Nephron progenitor cell (in vitro differentiated cells): ENCODE data around the gene RILPL1.
A peak's percentile ranks its signal among the peaks of the same experiment; 100 is the strongest.
"Not testable (repeated sequence)": the region's sequence is repeated elsewhere in the genome, so short reads cannot be mapped to it uniquely, and the experiment has no call there.

ENCODE experiments used
- DNase-seq: peaks from one replicate; pipeline ENCODE4 v3.0.0; 2021
- H3K27ac Mint-ChIP-seq: 2 replicates; pipeline ENCODE4 v1.8.0; 2021; ENCODE audit warnings: mild to moderate bottlenecking, moderate library complexity, mixed read lengths
- H3K27me3 Mint-ChIP-seq: 2 replicates; pipeline ENCODE4 v1.8.0; 2021; ENCODE audit warnings: mild to moderate bottlenecking, low read depth, mixed read lengths; ENCODE audit not compliant: poor library complexity
- H3K36me3 Mint-ChIP-seq: 2 replicates; pipeline ENCODE4 v1.8.0; 2021; ENCODE audit warnings: low read depth, mixed read lengths
- H3K4me1 Mint-ChIP-seq: 2 replicates; pipeline ENCODE4 v1.8.0; 2021; ENCODE audit warnings: mixed read lengths
- H3K4me3 Mint-ChIP-seq: 2 replicates; pipeline ENCODE4 v1.8.0; 2021; ENCODE audit warnings: mild to moderate bottlenecking, moderate library complexity, mixed read lengths
- H3K9me3 Mint-ChIP-seq: 2 replicates; pipeline ENCODE4 v1.8.0; 2021; ENCODE audit warnings: mild to moderate bottlenecking, moderate library complexity, mixed read lengths
- TF ChIP-seq, protein P1 (sequence below): fragments of 200-600 bp; sonication (generic); IDR thresholded peaks from 2 replicates; pipeline ENCODE4 v1.5.0; 2021; ENCODE audit warnings: antibody characterized with exemption

Gene RILPL1

DNA sequence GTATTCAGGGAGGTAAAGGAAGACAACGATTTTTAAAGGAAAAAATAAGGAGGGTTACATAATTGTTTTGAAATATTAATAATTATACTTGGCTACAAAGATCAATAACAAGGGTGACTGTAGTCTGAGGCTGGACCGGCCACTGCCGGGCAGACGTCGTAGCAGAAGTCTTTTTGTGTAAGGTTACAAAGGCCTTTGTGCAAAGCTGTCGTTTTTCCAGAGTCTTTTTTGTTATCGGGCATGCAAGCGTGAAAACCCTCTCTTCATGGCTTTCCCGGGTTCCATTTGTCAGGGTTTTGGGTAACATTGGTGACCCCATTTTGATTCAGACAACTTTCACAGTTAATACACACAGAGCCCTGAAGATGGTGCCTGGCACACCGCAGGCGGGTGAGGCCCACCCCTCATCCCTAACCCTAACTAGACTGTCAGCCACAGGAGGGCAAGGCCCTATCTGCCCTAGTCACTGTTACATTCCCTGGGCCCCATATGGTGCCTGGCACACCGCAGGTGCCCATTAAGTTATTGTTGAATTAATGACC lies 31.3 kb downstream of the RILPL1 start:
- H3K9me3 Mint-ChIP-seq: no peaks in the 10 kb centered on the region
- no peak for DNase-seq
- H3K4me1 Mint-ChIP-seq: no peaks in the 10 kb centered on the region
- no peak overlapping the region for H3K27ac Mint-ChIP-seq
- TF ChIP-seq, protein P1, sequence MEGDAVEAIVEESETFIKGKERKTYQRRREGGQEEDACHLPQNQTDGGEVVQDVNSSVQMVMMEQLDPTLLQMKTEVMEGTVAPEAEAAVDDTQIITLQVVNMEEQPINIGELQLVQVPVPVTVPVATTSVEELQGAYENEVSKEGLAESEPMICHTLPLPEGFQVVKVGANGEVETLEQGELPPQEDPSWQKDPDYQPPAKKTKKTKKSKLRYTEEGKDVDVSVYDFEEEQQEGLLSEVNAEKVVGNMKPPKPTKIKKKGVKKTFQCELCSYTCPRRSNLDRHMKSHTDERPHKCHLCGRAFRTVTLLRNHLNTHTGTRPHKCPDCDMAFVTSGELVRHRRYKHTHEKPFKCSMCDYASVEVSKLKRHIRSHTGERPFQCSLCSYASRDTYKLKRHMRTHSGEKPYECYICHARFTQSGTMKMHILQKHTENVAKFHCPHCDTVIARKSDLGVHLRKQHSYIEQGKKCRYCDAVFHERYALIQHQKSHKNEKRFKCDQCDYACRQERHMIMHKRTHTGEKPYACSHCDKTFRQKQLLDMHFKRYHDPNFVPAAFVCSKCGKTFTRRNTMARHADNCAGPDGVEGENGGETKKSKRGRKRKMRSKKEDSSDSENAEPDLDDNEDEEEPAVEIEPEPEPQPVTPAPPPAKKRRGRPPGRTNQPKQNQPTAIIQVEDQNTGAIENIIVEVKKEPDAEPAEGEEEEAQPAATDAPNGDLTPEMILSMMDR: no peak
- no peaks in the 10 kb centered on the region for H3K27me3 Mint-ChIP-seq
- H3K36me3 Mint-ChIP-seq: peaks cover 72% of the 10 kb centered on the region
- no peak overlapping the region for H3K4me3 Mint-ChIP-seq

DNA sequence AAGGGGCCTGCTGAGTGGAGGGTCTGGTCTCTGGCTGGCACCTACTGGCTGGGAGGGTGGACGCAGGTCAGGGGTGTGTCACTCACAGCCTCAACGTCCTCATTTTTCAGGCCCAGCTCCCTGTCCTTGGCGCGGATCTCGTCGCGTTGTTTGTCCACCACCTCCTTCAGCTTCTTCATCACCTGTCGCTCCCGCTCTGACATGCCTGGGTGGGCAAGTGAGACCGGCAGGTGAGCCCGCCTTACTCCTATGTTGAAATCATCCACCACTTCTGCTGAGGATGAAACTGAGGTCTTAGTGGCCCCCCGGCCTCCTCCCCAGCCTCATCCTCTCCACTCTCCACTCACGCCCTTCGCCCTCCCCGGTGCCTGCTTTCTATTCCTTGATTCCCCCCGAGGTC lies 34.2 kb downstream of the RILPL1 start:
- DNase-seq: no peak
- no peak overlapping the region for H3K4me3 Mint-ChIP-seq
- H3K27me3 Mint-ChIP-seq: no peaks in the 10 kb centered on the region
- H3K4me1 Mint-ChIP-seq: peaks cover 14% of the 10 kb centered on the region
- peaks cover 69% of the 10 kb centered on the region for H3K36me3 Mint-ChIP-seq
- H3K27ac Mint-ChIP-seq: peak overlapping the region; percentile 90
- TF ChIP-seq, protein P1: no peak
- no peaks in the 10 kb centered on the region for H3K9me3 Mint-ChIP-seq

DNA sequence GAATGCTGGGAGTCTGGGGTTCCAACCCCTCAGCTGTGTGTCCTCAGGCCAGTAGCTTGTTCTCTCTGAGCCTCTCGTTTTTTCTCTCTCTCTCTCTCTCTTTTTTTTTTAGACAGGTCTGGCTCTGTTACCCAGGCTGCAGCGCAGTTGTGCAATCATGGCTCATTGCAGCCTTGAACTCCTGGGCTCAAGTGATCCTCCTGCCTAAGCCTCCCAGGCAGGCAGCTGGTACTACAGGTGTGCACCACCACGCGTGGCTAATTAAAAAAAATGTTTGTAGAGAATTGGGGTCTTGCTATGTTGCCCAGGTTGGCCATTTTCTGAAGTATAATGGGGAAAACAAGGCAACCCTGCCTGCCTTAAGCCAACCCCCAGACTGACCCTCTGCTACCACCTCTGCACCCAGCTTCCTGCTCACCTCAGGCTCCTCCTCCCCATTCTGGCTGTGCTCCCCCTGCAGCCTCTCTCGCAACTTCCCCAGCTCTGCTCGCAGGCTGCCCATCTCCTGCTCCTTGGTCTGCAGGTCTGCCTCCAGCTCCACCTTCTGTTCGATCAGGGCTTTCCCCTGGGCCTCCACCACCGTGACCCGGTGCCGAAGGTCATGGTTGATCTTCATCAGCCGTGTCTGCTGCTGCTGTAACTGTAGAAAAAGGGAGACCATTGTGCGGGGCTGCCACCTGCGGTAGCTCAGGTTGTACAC lies 35.2 kb downstream of the RILPL1 start:
- Mint-ChIP-seq H3K4me3 (no peak overlapping the region), H3K27ac (no peak overlapping the region), H3K9me3 (no peaks in the 10 kb centered on the region), H3K4me1 (peaks cover 24% of the 10 kb centered on the region), H3K36me3 (peaks cover 60% of the 10 kb centered on the region), H3K27me3 (no peaks in the 10 kb centered on the region)
- no peak for DNase-seq
- TF ChIP-seq, protein P1: no peak

DNA sequence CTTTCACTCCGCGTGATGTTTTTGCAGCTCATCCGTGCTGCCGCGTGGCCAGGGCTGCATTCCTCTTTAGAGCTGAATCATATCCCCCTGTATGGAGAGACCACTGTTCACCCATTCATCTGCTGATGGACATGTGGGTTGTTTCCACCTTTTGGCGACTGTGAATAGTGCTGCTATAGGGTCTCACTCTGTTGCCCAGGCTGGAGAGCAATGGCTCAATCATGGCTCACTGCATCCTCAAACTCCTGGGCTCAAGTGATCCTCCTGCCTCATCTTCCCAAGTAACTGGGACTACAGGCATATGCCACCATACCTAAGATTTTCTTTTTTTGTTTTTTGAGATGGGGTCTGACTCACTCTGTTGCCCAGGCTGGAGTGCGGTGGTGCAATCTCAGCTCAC lies 36.5 kb downstream of the RILPL1 start:
- Mint-ChIP-seq H3K36me3 (peaks cover 58% of the 10 kb centered on the region), H3K4me3 (no peak overlapping the region), H3K9me3 (no peaks in the 10 kb centered on the region), H3K27ac (no peak overlapping the region), H3K27me3 (no peaks in the 10 kb centered on the region), H3K4me1 (peaks cover 34% of the 10 kb centered on the region)
- DNase-seq: no peak
- TF ChIP-seq, protein P1: no peak

DNA sequence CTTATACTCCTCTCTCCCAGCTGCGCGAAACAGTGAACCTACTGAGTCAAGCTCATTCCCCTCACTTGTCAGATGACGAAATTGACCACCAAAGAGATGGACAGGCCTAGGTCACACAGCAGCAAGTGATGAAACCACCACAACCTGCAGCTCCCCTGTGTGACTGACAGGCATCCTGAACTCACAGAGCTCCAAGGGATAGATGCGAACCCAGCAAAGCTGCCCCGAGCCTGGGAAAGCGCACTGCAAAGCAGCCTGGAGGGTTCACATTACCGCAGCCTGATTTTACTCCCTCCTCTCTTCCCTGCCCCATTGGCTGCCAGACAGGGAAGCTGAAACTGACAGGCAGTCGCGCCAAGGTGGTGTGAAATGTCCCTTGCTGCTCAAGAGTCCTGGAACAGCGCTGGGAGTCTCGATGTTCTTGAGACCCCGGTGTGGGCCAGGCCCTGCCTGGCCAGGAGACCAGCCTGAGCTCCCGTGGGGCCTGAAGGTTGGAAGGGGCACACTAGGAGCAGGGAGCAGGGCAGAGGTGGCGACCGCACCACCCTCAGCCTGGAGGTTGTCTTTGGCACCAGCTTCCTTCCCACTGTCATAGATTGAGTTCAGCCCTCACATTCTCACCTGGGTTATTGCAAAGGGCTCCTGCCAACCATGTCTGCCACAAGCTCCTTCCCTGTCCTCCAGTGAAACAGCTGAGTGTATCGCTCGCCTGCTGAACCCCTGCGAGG lies 39.2 kb downstream of the RILPL1 start:
- Mint-ChIP-seq H3K4me1 (peaks cover 45% of the 10 kb centered on the region), H3K4me3 (no peak overlapping the region), H3K27ac (peak overlapping the region; percentile 82), H3K36me3 (peaks cover 44% of the 10 kb centered on the region), H3K27me3 (no peaks in the 10 kb centered on the region), H3K9me3 (no peaks in the 10 kb centered on the region)
- DNase-seq: peak; percentile 35
- TF ChIP-seq, protein P1: no peak

DNA sequence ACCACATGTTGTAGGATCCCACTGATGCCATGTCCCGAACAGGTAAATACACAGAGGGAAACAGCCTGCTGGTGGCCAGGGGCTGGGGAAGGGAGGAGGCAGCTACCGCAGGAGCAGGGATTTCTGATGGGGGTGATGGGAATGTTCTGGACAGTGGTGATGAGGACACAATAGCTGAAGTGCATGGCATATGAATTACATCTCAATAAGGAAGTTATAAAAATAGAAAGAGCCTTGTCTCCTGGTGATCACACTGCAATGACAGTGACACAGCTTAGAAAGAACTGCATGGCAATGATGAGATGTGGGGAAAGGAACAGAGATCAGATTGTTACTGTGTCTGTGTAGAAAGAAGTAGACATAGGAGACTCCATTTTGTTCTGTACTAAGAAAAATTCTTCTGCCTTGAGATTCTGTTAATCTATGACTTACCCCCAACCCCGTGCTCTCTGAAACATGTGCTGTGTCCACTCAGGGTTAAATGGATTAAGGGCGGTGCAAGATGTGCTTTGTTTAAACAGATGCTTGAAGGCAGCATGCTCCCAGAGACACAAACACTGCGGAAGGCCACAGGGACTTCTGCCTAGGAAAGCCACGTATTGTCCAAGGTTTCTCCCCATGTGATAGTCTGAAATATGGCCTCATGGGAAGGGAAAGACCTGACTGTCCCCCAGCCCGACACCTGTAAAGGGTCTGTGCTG lies 41.0 kb downstream of the RILPL1 start:
- H3K4me3 Mint-ChIP-seq, DNase-seq, H3K27me3 Mint-ChIP-seq, H3K9me3 Mint-ChIP-seq: not testable (repeated sequence)
- peak overlapping the region; percentile 55 for H3K27ac Mint-ChIP-seq
- H3K36me3 Mint-ChIP-seq: peaks cover 32% of the 10 kb centered on the region
- peaks cover 62% of the 10 kb centered on the region for H3K4me1 Mint-ChIP-seq
